Smooth muscle cell (in vitro differentiated cells): ENCODE data around the gene CCDC138. TPM values are rescaled to one million over a fixed set of nuclear protein-coding genes. Genes with fewer than 3 reads are reported as not detected.

Experiments
- DNase-seq: peaks from one replicate; lab custom pipeline; 2025; ENCODE audit not compliant: unreplicated experiment; lab: John Stamatoyannopoulos, UW
- H2AFZ ChIP-seq: fragments of 200-600 bp; sonication (generic); 2 replicates; pipeline ENCODE4 v1.6.0; 2016; ENCODE audit warnings: antibody characterized with exemption, low read depth, mild to moderate bottlenecking
- H3F3A ChIP-seq: fragments of 200-600 bp; sonication (generic); 2 replicates; pipeline ENCODE4 v1.6.0; 2017; ENCODE audit warnings: antibody characterized with exemption, low read depth
- H3K27ac ChIP-seq: fragments of 200-600 bp; sonication (generic); 2 replicates; pipeline ENCODE4 v1.5.1; 2016; ENCODE audit warnings: low read depth, mild to moderate bottlenecking
- H3K27me3 ChIP-seq: fragments of 200-600 bp; sonication (generic); 2 replicates; pipeline ENCODE4 v1.6.1; 2016; ENCODE audit warnings: low read depth, mild to moderate bottlenecking
- H3K36me3 ChIP-seq: fragments of 200-600 bp; sonication (generic); 2 replicates; pipeline ENCODE4 v1.5.1; 2016; ENCODE audit warnings: low read depth
- H3K4me1 ChIP-seq: fragments of 200-600 bp; sonication (generic); 2 replicates; pipeline ENCODE4 v1.5.1; 2016; ENCODE audit warnings: low read depth
- H3K4me2 ChIP-seq: fragments of 200-600 bp; sonication (generic); 2 replicates; pipeline ENCODE4 v1.6.0; 2016; ENCODE audit warnings: mild to moderate bottlenecking
- H3K4me3 ChIP-seq: fragments of 200-600 bp; sonication (generic); 2 replicates; pipeline ENCODE4 v1.5.1; 2016; ENCODE audit warnings: mild to moderate bottlenecking
- H3K79me2 ChIP-seq: fragments of 200-600 bp; sonication (generic); 2 replicates; pipeline ENCODE4 v1.6.0; 2016; ENCODE audit warnings: low read depth, mild to moderate bottlenecking
- H3K9ac ChIP-seq: fragments of 200-600 bp; sonication (generic); 2 replicates; pipeline ENCODE4 v1.6.0; 2016; ENCODE audit warnings: low read depth
- H3K9me3 ChIP-seq: fragments of 200-600 bp; sonication (generic); replicated peaks from 2 replicates; pipeline ENCODE4 v1.5.1; 2016; ENCODE audit warnings: low read depth
- H4K20me1 ChIP-seq: fragments of 200-600 bp; sonication (generic); 2 replicates; pipeline ENCODE4 v1.6.0; 2016; ENCODE audit warnings: low read depth
- CTCF ChIP-seq: fragments of 200-600 bp; sonication (generic); IDR thresholded peaks from 2 replicates; pipeline ENCODE4 v1.5.1; 2017; ENCODE audit warnings: borderline replicate concordance, mild to moderate bottlenecking, antibody characterized with exemption; ENCODE audit not compliant: insufficient read depth, poor library complexity, severe bottlenecking
- WGBS: methylation state at CpG from one replicate; pipeline ENCODE4 v1.1.7; 2016; ENCODE audit warnings: low lambda C conversion rate; 5-methylcytosine and 5-hydroxymethylcytosine counted together
- polyA plus RNA-seq: library from polyadenylated mRNA; unstranded; fragments of >200 nt; fragmentation: Nextera tagmentation; extraction: Ambion mirVana; gene quantifications from 2 replicates; pipeline ENCODE4 v1.2.1, GENCODE V29; 2016
- total RNA-seq: library from RNA; depleted of rRNA; stranded (reverse); fragments of >200 nt; gene quantifications from 2 replicates; pipeline ENCODE4 v1.2.3, GENCODE V29; 2014

The CCDC138 gene
- total and polyA plus RNA-seq, 2 experiments from 2014 or later: 2.7 to 5.9 TPM

- DNase-seq: no peak
These were observed 67.9 kb downstream of the CCDC138 start for GRCh38 chr2:108854484-108854883.

GRCh38 chr2:108855194-108855593, 68.6 kb downstream of the CCDC138 start:
- H3K27me3 ChIP-seq: no peaks in the 10 kb centered on the region
- H3K79me2 ChIP-seq: no peaks in the 10 kb centered on the region
- 85% methylated on average over 1 of the region's 1 CpG for WGBS
- H3K4me2 ChIP-seq: no peak overlapping the region
- no peak overlapping the region for H3K9ac ChIP-seq
- no peaks in the 10 kb centered on the region for H3K9me3 ChIP-seq
- no peak overlapping the region for H3K27ac ChIP-seq
- no peaks in the 10 kb centered on the region for H3K4me1 ChIP-seq
- TF ChIP-seq CTCF: peak; percentile 18
- no peak for DNase-seq
- H3K36me3 ChIP-seq: no peaks in the 10 kb centered on the region
- H3F3A ChIP-seq: no peaks in the 10 kb centered on the region
- no peaks in the 10 kb centered on the region for H4K20me1 ChIP-seq
- no peak overlapping the region for H2AFZ ChIP-seq
- H3K4me3 ChIP-seq: no peak overlapping the region

More at GRCh38 chr2:108854484-108854883, 67.9 kb downstream of the CCDC138 start:
- no peaks in the 10 kb centered on the region for H3F3A ChIP-seq
- 96% methylated on average over 1 of the region's 1 CpG for WGBS
- no peaks in the 10 kb centered on the region for H4K20me1 ChIP-seq
- H3K27ac ChIP-seq: no peak overlapping the region
- no peak overlapping the region for H2AFZ ChIP-seq
- no peaks in the 10 kb centered on the region for H3K9me3 ChIP-seq
- no peak overlapping the region for H3K4me3 ChIP-seq
- H3K4me1 ChIP-seq: no peaks in the 10 kb centered on the region
- no peaks in the 10 kb centered on the region for H3K79me2 ChIP-seq
- no peaks in the 10 kb centered on the region for H3K27me3 ChIP-seq
- no peak overlapping the region for H3K4me2 ChIP-seq
- no peak overlapping the region for H3K9ac ChIP-seq
- TF ChIP-seq CTCF: no peak
- H3K36me3 ChIP-seq: no peaks in the 10 kb centered on the region

- Histone ChIP-seq H4K20me1 (no peaks in the 10 kb centered on the region), H3K9me3 (no peaks in the 10 kb centered on the region), H3K27ac (no peak overlapping the region), H3F3A (no peaks in the 10 kb centered on the region), H3K27me3 (no peaks in the 10 kb centered on the region), H3K4me3 (no peak overlapping the region), H3K9ac (no peak overlapping the region), H3K36me3 (no peaks in the 10 kb centered on the region), H3K4me2 (no peak overlapping the region), H3K4me1 (no peaks in the 10 kb centered on the region), H2AFZ (no peak overlapping the region), H3K79me2 (no peaks in the 10 kb centered on the region)
- WGBS: 73% methylated on average over 3 of the region's 3 CpGs
- DNase-seq: no peak
- TF ChIP-seq CTCF: no peak
These were observed 72.3 kb downstream of the CCDC138 start for GRCh38 chr2:108858894-108859293.

- Histone ChIP-seq H3K27me3 (no peaks in the 10 kb centered on the region), H3K4me1 (no peaks in the 10 kb centered on the region), H3K4me3 (no peak overlapping the region), H3K9ac (no peak overlapping the region), H3F3A (no peaks in the 10 kb centered on the region), H3K79me2 (no peaks in the 10 kb centered on the region), H3K27ac (no peak overlapping the region), H3K9me3 (peaks cover 12% of the 10 kb centered on the region), H3K4me2 (no peak overlapping the region), H3K36me3 (peaks cover 4% of the 10 kb centered on the region), H4K20me1 (no peaks in the 10 kb centered on the region), H2AFZ (no peak overlapping the region)
- no peak for DNase-seq
- no peak for TF ChIP-seq CTCF
These were observed 79.5 kb downstream of the CCDC138 start for GRCh38 chr2:108866041-108866440.
